Measurements from ENCODE around the gene DCT.

GRCh38 chr13:94478913-94479312, 569 bp downstream of the DCT start:
- no peak for TF ChIP-seq CTCF (IDR thresholded peaks at IDR 0.05)
- TF ChIP-seq POLR2A (IDR thresholded peaks at IDR 0.05) = no peak
